Thyroid gland (tissue), 4 donors: Measurements from ENCODE around the gene SLAIN2. TPM values are rescaled to one million over a fixed set of nuclear protein-coding genes. Genes with fewer than 3 reads are reported as not detected.

Source experiments
- DNase-seq, 2 donors: peaks; one replicate each; pipeline ENCODE4 v3.0.0-alpha.2; 2019
- H3K27ac ChIP-seq, 3 donors: fragments of 200-600 bp; sonication (generic); 1 replicate in 2 of 3; 2 replicates in 1 of 3; pipeline ENCODE4 v1.5.1; 2016 to 2019; ENCODE audit warnings: mild to moderate bottlenecking in 1 of 3, moderate library complexity in 1 of 3
- H3K27me3 ChIP-seq: fragments of 200-600 bp; sonication (generic); one replicate; pipeline ENCODE4 v1.5.1; 2019
- H3K36me3 ChIP-seq, 2 donors: fragments of 200-600 bp; sonication (generic); one replicate each; pipeline ENCODE4 v1.5.1; 2016 to 2019
- H3K4me1 ChIP-seq, 2 donors: fragments of 200-600 bp; sonication (generic); one replicate each; pipeline ENCODE4 v1.5.1; 2017 to 2019
- H3K4me3 ChIP-seq, 3 donors: fragments of 200-600 bp; sonication (generic); replicated peaks in 1 of 3; 1 replicate in 2 of 3; 2 replicates in 1 of 3; pipeline ENCODE4 v1.5.1; 2016; ENCODE audit warnings: mild to moderate bottlenecking in 1 of 3
- H3K9me3 ChIP-seq: fragments of 200-600 bp; sonication (generic); one replicate; pipeline ENCODE4 v1.5.1; 2017
- POLR2A ChIP-seq, 2 donors: fragments of 450-650 bp; IDR thresholded peaks; one replicate each; pipeline ENCODE4 v1.6.1; 2017; ENCODE audit warnings: antibody characterized with exemption in 2 of 2, mild to moderate bottlenecking in 2 of 2, moderate library complexity in 1 of 2
- WGBS, 2 donors: methylation state at CpG; one replicate each; pipeline ENCODE4 v1.1.5; 2017; 5-methylcytosine and 5-hydroxymethylcytosine counted together
- intact Hi-C: fragments of 100-400 bp; cut with DNase I; formaldehyde crosslinking; loops from one replicate; pipeline ENCODE4 v1.15.1; 2023
- total RNA-seq, 4 donors: library from RNA; depleted of rRNA; stranded (reverse); fragments of >200 nt; gene quantifications; one replicate each; pipeline ENCODE4 v1.2.3, GENCODE V29; 2016
- TF ChIP-seq, protein P1 (sequence below), 6 experiments: fragments of 200-600 bp in 3 of 6; fragments of 450-650 bp in 3 of 6; sonication (generic) in 3 of 6; IDR thresholded peaks; one replicate each; pipeline ENCODE4 v1.5.1; 2016 to 2019; ENCODE audit warnings: antibody characterized with exemption in 6 of 6, mild to moderate bottlenecking in 2 of 6, inconsistent platforms in 1 of 6, moderate library complexity in 1 of 6

Gene SLAIN2
- total RNA-seq, 4 donors from 2014 or later: 40.8 to 191 (median 82.5) TPM

DNA sequence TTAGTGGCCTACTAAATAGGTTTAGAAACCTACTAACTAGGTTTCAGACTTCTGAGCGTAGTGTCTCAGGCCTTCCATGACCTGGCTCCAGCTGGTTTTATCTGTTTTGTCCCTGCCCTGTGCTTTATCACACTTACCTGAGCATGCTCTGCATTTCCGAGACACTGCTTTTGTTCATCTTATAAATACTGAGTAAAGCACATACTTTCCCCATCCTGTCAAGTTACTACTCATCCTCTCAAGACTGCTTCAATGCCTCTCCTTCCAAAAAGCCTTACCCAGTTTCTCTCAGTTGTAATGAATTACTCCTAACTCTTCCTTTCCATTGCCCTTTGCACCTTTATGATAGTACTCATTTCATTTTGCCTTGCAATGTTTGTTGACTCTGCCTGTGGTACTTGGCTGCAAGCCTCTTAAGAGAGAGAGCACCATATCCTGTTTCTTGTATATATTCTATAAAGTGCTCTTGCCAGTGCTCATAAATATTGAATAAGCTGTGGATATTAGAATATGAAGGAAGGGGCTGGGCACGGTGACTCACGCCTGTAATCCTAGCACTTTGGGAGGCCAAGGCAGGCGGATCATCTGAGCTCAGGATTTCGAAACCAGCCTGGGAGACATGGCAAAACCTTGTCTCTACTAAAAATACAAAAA is 34.4 kb downstream of the SLAIN2 start:
- Histone ChIP-seq H3K27me3 (no peaks in the 10 kb centered on the region), H3K27ac (no peak overlapping the region), H3K4me3 (no peak overlapping the region), H3K9me3 (no peaks in the 10 kb centered on the region), H3K36me3 (no peaks in the 10 kb centered on the region), H3K4me1 (peaks cover 5 to 21% of the 10 kb centered on the region in 2 donors)
- no peak for DNase-seq
- WGBS, 2 donors: 93 to 95% methylated on average over 6 of the region's 6 CpGs
- intact Hi-C loops: no loop called here
- TF ChIP-seq POLR2A (IDR thresholded peaks at IDR 0.05): no peak
- TF ChIP-seq, protein P1, sequence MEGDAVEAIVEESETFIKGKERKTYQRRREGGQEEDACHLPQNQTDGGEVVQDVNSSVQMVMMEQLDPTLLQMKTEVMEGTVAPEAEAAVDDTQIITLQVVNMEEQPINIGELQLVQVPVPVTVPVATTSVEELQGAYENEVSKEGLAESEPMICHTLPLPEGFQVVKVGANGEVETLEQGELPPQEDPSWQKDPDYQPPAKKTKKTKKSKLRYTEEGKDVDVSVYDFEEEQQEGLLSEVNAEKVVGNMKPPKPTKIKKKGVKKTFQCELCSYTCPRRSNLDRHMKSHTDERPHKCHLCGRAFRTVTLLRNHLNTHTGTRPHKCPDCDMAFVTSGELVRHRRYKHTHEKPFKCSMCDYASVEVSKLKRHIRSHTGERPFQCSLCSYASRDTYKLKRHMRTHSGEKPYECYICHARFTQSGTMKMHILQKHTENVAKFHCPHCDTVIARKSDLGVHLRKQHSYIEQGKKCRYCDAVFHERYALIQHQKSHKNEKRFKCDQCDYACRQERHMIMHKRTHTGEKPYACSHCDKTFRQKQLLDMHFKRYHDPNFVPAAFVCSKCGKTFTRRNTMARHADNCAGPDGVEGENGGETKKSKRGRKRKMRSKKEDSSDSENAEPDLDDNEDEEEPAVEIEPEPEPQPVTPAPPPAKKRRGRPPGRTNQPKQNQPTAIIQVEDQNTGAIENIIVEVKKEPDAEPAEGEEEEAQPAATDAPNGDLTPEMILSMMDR (IDR thresholded peaks at IDR 0.05): no peak

DNA sequence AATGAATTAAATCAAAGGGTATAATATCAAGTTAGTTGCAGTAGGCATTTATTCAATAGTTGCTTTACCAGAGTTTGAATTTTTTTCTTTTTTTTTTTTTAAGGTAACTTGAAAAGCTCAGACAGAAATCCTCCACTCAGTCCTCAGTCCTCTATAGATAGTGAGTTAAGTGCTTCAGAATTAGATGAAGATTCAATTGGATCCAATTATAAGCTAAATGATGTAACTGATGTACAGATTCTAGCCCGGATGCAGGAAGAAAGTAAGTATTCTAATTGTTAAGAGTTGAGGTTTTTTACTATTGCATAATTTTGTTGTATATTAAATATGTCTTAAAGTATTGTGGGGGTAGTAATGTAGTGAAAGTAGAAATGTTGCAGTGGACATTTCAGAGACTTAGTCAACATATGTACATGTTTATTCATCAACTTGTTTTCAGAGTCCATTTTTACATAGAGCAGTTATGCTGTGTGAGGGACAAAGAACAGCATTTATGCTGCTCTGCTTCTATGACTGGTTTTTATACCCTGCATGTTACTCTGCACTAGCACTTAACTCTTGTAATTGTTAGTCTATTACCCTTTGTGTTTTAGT is 38.4 kb downstream of the SLAIN2 start:
- peaks cover 0 to 12% of the 10 kb centered on the region in 2 donors for H3K4me1 ChIP-seq
- no peaks in the 10 kb centered on the region for H3K9me3 ChIP-seq
- H3K27ac ChIP-seq: no peak overlapping the region
- intact Hi-C loops: no loop called here
- no peak for TF ChIP-seq POLR2A (IDR thresholded peaks at IDR 0.05)
- TF ChIP-seq, protein P1 (IDR thresholded peaks at IDR 0.05): no peak
- H3K27me3 ChIP-seq: no peaks in the 10 kb centered on the region
- no peak for DNase-seq
- H3K4me3 ChIP-seq: no peak overlapping the region
- H3K36me3 ChIP-seq: peaks cover 0 to 6% of the 10 kb centered on the region in 2 donors
- 87 to 93% methylated on average over 1 of the region's 1 CpG for WGBS, 2 donors

DNA sequence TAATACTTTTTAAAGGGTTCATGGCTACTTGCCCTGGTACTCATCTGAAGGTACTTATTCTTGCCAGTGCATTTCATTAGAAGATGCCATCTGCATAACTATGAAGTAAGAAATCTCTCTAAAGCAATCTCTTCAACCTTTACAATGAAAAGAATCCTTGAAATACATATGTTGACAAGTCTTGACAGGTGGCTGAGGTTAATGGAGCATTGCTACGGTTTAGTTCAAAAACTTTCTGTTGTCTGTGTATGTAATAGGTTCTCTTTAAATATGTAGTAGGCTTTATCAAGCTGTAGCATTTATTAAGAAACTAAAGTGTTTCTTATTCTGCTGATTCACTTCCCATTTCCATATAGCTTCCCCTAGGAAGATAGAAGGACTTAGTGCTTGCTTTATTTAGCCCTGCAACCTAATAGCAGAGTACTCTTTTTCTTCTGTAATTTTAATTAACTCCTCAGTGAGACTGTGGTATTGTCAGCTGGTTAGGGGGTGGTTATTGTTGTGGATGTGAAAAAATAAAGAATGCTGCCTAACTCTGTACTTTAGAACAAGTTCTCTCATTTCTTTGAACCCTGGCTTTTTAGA is 39.3 kb downstream of the SLAIN2 start:
- DNase-seq: no peak
- no peaks in the 10 kb centered on the region for H3K27me3 ChIP-seq
- intact Hi-C loops: no loop called here
- no peaks in the 10 kb centered on the region for H3K9me3 ChIP-seq
- no peak overlapping the region for H3K27ac ChIP-seq
- 89 to 97% methylated on average over 1 of the region's 1 CpG for WGBS, 2 donors
- TF ChIP-seq, protein P1 (IDR thresholded peaks at IDR 0.05): no peak
- TF ChIP-seq POLR2A (IDR thresholded peaks at IDR 0.05): no peak
- H3K4me3 ChIP-seq: no peak overlapping the region
- H3K4me1 ChIP-seq: peaks cover 0 to 4% of the 10 kb centered on the region in 2 donors
- H3K36me3 ChIP-seq: peaks cover 0 to 6% of the 10 kb centered on the region in 2 donors

DNA sequence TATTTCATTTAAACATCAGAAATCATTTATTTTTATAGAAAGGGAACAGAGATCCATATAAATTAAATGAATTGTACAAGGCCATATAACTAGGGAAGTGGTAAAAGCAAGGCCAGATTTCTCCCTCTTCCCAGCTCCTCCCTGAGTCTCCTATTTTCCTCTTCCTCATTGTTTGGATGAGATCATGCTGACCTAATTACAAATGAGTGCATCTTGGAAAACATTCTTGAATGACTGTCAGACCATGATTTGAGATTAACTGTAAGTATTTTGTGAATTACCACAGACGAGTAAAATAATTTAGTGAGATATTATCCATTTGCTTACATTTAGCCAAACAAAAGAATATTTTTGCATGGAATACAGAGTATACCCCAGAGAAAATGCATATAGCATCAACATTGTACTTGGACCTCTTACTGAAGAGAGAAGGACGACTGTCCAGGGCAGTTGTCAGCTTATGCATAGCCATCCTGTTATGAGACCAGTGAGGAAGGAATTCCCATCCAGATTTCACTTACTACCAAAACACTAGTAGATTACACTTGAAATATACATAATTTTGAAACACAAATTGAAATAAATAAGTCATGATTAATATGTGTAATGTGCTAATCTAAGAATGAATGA is 47.3 kb downstream of the SLAIN2 start:
- no peak overlapping the region for H3K27ac ChIP-seq
- no peak for TF ChIP-seq POLR2A (IDR thresholded peaks at IDR 0.05)
- TF ChIP-seq, protein P1 (IDR thresholded peaks at IDR 0.05): no peak
- no peaks in the 10 kb centered on the region for H3K27me3 ChIP-seq
- H3K4me3 ChIP-seq: no peak overlapping the region
- peaks cover 10 to 19% of the 10 kb centered on the region in 2 donors for H3K4me1 ChIP-seq
- no peaks in the 10 kb centered on the region for H3K36me3 ChIP-seq
- intact Hi-C loops: no loop called here
- no peaks in the 10 kb centered on the region for H3K9me3 ChIP-seq
- WGBS, 2 donors: 66 to 85% methylated on average over 2 of the region's 2 CpGs
- DNase-seq: no peak

DNA sequence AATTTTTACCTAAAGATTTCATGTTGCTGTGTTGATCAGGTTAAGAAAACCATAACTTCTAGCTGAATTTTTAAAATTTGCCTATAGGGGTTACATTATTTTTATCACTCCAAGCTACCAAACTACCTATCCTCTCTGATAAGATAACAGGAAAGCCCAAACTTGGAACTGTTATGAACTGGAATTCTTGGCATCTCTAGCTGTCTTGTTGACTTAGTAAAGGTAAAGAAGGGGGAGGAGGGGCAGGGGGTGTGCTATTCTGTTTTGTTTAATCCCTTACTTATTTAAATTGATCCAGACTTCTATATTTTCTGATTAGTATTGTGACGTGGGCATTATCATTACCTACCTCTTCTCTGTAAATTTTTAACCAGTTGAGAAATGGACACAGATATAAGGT is 54.7 kb downstream of the SLAIN2 start:
- Histone ChIP-seq H3K4me1 (no peaks in the 10 kb centered on the region), H3K27ac (no peak overlapping the region), H3K27me3 (no peaks in the 10 kb centered on the region), H3K36me3 (no peaks in the 10 kb centered on the region), H3K4me3 (no peak overlapping the region), H3K9me3 (no peaks in the 10 kb centered on the region)
- 98 to 100% methylated on average over 1 of the region's 1 CpG for WGBS, 2 donors
- TF ChIP-seq, protein P1 (IDR thresholded peaks at IDR 0.05): no peak
- TF ChIP-seq POLR2A (IDR thresholded peaks at IDR 0.05): no peak
- DNase-seq: no peak
- intact Hi-C loops: no loop called here
